AG08396 (cell line): Measurements from ENCODE around the gene CRTC1.
"Not testable (repeated sequence)": the region's sequence is repeated elsewhere in the genome, so short reads cannot be mapped to it uniquely, and the experiment has no call there.

Experiments used
- DNase-seq: peaks from one replicate; pipeline ENCODE4 v3.0.0; 2012; ENCODE audit warnings: low spot score, mixed read lengths

Gene CRTC1

DNA sequence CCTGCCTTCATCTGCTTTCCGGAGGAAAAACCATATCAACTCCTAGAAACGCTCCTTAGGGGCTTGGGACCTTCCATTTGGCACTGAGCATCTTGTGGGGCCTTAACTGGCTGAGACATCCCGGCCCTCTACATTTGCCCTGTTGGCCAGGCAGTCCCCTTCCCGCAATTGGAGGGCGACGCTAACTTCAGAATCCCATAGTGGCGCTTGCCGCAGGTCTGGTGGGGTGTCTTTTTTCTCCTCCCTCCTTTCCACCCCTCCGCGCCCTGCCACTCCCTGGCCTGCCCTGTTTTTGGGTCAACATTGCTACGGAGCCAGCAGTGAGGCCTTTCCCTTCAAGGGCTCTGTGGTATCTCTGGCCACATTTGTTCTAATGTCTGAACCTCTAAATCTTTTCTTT lies 13.6 kb upstream of the CRTC1 start:
- DNase-seq, result no peak

DNA sequence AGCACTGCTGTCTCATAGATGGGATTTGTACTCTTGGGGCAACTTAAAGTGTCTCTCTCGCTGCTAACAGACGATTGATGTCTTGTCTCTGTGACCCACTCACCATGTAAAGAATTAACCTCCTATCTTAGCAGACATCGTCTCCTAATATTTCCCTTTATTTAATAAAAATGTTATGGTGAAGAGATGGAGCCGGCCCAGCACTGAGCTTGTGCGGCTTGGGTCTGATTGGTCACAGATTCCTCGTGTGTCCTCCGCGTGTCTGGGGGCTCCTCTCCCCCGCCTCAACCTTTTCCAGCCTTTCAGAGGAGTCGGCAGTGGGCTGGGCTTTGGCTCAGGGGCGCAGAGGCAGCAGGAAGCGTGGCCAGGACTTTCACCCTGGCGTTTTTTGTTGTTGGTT lies 13.2 kb upstream of the CRTC1 start:
- DNase-seq, result no peak

DNA sequence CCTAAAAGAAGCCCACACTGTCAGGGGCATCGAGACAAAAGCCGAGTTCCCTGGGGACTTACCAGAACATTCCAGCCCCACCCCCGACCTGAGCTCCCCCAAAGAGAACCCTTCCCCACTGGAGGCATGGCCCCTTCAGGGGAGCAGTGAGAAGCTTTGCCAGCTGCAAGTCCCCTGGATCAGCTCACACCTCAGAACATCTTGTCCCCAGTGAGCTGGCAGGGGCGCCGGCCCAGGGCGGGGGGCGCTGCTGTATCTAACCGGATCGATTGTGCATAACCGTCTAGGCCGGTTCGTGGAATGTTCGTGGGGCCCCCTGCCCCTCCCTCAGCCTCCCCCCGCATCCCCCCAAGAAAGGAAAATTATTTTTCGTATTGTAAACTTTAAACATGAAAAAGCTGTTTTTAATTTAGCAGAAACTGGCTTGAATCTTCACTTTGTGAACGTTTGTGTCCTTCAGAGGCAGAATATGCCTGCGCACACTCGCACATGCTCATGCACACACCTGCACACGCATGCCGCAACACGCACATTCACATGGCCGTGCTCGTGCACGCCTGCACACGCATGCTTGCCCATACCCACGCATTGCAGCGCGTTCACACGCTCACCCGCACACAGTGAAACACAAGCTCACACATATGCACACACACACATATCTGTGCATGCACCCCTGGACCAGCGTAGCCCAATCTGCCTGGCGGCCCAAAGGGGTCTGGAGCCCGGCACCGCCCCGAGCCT lies 12.0 kb upstream of the CRTC1 start:
- DNase-seq, result no peak

DNA sequence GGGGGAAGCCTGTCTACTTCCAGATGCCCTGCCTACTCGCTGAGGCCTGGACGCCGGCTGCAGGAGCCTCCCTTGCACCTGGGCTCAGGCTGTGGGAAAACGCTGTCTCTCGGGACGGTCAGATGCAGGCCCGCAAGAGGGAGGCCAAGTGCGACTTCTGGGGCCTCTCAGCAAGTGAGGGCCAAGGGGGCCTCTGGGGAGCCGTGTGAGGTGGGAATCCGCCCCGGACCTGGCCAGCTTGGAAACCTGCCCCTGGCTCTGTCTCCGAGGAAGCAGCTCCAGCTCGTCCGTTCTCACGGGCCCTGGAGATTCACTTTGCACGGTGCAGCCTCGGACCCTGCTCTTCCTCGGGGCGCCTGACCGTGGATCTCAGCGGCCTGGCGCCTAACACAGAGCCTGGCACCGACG lies 11.4 kb upstream of the CRTC1 start:
- DNase-seq, result no peak

DNA sequence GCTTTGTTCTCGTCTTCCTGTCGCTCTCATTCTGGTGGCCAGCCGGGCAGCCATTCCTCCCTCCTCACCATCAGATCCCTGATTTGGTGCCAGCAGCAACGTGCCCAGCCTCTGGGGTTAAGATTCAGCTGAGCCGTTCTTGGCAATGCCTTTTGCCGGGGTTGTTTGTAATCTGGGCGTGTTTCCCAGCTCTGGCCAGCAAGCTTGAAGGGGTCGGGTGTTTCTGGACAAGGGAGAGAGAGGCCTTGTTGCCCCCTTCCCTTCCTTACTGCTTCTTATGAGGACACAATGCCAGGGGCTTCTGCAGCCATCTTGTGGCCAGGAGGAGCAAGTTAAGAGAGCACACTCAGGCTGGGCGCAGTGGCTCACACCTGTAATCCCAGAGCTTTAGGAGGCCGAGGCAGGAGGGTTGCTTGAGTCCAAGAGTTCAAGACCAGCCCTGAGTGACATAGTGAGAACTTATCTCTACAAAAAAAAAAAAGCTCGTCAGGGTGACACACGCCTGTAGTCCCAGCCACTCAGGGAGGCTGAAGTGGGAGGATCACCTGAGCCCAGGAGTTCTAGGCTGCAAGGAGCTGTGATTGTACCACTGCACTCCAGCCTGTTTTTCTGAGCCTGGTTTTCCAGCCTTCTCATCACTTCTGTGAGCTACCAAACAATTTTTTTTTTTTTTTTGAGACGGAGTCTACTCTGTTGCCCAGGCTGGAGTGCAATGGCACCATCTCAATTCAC lies 10.7 kb upstream of the CRTC1 start:
- no peak for DNase-seq

DNA sequence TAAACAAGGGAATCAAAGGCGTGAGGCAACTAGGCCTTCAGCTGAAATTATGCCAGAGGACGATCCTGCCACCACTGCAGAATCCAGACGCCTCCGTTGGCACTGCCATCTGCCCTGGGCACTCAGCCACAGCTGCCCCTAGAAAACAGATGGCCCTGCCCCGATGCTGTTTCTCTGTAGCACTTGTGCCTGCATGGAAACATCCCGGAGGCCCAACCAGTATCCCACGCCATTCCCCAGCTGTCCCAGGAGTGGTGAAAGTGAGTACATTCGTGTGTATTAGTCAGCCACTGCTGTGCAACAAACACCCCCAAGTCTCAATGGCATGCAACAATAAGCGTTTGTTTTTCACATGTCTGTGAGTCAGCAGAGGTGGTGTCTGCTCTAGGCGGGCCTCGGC lies 8.9 kb upstream of the CRTC1 start:
- no peak for DNase-seq

DNA sequence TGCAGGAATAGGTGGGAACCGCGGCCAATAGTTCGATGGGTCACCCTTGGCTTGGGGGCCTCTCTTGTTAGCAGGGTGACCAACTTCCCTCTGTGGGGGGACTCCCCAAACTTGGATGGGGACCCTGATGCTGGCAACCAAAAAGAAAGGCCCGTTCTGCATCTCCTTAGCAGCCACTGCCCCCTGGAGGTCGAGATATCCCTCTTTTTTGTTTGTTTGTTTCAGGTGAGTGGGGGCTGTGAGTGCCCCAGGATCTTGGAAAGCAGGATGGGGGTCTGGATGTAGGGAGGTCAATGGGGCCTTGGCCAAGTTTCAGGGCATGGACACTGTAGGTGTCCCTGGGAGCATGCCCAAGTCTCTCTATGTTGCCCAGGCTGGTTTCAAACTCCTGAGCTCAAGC lies 7.7 kb upstream of the CRTC1 start:
- DNase-seq, result no peak

DNA sequence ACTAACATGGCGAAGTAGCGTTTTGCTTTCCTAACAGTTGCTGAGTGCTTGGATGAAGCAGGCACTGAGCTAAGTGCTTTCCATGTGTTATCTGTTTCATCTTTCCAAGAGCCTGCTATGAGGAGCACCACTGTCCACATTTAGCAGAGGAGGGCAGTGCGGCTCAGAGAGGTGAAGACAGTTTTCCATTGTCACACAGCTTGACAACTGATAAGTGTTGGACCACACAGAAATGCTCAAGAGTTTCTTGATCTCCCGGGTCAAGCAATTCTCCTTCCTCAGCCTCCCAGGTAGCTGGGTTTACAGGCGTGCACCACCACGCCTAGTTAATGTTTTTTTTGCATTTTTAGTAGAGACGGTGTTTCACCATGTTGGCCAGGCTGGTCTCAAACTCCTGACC lies 6.8 kb upstream of the CRTC1 start:
- no peak for DNase-seq

DNA sequence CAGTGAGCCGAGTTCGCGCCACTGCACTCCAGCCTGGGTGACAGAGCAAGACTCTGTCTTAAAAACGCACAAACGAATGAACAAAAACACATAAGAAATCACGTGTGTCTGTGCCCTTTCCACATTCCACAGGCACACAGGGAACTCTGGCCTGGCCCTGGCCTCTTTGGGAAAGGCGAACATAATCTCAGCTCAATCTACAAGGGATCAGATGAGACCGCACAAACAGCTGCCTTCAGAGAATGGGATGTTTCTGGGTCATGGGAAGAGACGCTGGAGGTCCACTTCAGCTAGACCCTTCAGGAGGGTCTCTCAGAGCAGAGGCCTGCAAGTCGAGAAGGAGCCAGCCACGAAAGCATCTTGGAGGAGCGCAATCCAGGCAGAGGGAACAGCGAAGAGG lies 6.3 kb upstream of the CRTC1 start:
- DNase-seq, result no peak

DNA sequence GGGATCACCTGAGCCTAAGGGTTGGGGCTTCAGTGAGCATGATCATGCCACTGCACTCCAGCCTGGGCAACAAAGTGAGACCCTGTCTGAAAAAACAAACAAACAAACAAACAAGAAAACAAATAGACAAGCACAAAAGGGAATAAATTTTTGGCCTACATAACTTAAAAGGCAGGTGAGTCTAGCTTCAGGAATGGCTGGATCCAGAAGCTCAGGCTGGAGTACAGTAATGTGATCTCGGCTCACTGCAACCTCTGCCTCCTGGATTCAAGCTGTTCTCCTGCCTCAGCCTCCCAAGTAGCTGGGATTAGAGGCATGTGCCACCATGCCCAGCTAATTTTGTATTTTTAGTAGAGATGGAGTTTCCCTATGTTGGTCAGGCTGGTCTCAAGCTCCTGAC lies 3.3 kb upstream of the CRTC1 start:
- not testable (repeated sequence) for DNase-seq

DNA sequence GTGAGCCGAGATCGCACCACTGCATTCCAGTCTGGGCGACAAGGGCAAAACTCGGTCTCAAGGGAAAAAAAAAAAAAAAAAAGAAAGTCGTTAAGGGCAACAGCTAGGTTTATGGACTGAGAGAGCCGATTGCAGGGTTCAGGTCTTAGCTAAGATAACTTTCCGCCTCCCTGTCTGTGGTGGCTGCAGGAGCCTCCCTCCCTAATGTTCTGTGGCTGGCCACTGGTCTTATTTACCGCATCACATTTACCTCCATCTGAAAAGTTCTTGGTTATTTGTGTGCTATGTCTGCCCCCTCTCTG lies 722 bp upstream of the CRTC1 start:
- DNase-seq, result no peak

DNA sequence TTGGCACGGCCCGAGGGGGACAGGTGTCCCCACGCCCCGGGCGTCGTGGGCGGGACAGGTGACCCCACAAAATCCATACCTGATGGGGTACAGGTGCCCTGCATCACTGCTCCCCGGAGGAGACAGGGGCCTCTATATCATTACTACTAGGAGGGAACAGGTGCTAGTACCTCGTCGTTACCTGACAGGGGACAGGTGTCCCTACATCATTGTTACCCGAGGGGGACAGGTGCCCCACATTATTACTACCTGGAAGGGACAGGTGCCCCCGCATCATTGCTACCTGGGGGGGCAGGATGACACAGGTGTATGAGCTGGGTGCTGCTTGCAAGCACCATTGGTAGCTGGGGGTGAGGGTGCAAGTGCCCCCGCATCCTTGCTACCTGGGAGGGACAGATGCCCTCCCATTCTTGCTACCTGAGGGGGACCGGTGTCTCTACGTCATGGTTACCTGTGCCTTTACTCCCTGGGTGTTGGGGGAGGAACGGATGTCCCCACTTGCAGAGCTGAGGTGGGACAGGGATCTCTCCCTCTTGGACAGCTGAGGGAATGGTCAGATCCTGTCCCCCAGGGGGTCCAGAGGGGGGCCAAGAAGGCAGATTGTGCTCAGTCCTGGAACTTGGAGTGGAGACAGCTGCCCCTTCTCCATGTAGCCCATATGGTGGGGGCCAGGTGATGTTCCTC lies 620 bp downstream of the CRTC1 start:
- no peak for DNase-seq

DNA sequence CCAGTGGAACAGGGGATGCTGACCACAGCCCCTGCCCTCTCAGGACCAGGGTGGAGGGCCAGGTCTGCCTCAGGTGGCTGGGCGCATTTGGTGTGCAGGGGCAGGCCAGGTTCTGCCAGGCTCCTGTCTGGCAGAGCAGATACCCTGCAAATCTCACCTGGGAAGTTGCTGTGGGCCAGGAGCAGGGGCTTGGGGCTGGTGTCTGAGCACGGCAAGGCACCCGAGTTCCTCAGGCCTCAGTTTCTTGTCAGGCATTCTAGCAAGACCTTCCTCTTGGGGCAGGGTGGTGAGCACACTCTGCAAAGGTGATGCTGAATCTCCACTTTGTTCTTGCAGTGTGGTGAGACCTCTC lies 1.1 kb downstream of the CRTC1 start:
- no peak for DNase-seq

DNA sequence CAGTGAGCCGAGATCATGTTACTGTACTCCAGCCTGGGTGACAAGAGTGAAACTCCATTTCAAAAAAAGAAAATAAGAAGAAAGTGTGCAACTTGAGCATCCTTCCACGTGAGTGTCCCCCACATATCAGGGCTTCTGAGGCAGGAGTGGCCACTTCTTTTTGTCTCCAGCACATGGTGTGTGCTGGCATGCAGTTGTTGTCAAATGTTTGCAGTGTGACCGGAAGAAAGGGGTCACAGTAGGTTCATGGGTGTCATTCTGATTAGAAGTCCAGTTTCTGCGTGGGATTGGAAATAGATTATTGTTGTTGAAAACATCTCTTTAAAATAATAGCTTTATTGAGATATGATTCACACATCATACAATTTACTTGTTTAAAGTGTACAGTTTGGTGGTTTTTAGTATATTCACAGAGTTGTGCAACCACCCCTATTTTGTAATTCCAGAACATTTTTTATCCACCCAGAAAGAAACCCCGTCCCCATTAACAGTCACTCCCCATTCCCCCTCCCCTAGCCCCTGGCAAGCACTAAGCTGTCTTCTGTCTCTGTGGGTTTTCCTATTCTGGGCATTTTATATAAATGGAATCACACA lies 2.2 kb downstream of the CRTC1 start:
- no peak for DNase-seq

DNA sequence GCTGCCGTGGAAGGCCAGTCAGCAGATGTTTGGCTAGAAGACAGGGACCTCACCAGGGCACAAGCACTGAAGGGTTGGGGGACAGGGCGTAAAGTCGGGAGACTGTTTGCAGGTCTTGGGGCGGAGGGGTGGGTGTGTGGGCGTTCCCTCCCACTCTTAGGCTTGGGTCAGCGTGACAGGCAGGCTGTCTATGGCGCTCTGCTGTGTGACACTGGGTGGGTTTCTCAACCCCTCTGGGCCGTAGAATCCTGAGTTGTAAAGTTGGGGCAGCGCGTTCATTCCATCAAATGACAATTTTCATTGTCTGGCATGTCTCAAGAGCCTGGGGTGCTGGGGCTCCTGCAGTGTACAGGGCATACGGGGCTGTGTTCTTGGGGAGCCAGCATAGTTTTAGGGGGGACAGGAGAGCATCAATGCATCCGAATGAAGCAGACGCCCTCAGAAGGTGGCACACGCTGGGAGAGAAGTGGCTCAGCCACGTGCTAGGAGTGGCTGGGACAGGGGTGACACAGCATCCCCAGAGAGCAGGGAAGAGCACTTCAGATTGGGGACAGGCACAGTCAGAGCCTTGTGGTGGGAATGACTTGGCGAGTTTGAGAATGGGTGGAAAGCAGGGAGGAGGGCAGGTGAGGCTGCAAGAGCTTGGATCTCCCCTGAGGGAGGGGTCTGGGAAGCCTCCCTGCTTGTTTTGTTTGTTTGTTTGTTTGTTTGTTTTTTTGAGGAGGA lies 4.4 kb downstream of the CRTC1 start:
- DNase-seq, result no peak

DNA sequence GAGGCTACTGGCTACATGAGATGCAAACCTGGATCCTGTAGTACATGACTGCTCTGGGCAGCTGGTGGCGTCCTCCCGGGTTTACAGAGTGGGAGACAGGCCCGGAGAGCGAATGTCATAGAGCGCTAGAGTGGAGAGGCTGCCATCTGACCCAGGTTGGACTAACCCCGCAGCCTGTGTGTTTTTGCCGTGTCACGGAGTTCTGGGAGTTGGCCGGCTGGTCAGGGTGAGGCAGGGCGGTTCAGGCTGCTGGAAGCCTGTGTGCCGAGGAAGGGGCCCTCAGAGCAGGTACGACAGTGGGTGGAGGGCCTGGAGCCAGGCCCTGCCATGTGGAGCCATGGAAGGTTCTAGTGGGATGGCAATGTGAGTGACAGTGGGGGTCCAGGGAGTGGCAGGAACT lies 12.5 kb downstream of the CRTC1 start:
- DNase-seq, result no peak

DNA sequence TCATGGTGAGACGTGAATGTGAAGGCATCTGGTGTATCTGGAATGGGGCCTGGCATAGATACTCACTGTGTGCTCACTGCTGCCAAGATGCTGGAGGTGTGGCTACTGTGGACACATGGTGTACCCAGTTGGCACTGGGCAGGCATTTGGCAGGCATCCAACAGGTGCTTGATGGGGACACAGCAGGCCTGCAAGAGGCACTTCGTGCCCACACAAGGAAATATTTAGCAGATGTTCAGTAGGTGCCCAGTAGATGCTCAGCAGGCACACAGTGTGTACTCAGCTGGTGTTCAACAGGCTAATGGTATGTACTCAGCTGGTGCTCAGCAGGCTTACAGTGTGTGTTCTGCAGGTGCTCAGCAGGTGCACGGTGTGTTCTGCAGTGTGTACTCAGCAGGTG lies 14.2 kb downstream of the CRTC1 start:
- no peak for DNase-seq

DNA sequence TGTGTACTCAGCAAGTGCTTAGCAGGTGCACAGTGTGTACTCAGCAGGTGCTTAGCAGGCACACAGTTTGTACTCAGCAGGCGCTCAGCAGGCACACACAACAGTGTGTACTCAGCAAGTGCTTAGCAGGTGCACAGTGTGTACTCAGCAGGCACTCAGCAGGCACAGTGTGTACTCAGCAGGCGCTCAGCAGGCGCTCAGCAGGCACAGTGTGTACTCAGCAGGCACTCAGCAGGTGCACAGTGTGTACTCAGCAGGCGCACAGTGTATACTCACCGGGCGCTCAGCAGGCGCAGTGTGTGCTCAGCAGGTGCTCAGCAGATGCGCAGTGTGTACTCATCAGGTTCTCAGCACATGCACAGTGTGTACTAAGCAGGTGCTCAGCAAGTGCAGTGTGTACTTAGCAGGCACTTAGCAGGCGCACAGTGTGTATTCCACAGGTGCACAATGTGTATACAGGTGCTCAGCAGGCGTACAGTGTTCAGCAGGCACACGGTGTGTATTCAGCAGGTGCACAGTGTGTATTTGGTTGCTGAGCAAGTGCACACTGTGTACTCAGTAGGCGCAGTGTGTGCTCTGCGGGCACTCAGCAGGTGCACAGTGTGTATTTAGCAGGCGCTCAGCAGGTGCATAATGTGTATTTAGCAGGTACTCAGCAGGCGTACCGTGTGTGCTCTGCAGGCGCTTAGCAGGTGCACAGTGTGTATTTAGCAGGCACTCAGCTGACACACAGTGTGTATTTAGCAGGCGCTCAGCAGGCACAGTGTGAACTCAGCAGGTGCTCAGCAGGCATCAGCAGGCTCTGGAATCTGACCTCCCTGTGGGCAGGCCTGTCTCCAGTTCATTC lies 15.1 kb downstream of the CRTC1 start:
- DNase-seq, result no peak

DNA sequence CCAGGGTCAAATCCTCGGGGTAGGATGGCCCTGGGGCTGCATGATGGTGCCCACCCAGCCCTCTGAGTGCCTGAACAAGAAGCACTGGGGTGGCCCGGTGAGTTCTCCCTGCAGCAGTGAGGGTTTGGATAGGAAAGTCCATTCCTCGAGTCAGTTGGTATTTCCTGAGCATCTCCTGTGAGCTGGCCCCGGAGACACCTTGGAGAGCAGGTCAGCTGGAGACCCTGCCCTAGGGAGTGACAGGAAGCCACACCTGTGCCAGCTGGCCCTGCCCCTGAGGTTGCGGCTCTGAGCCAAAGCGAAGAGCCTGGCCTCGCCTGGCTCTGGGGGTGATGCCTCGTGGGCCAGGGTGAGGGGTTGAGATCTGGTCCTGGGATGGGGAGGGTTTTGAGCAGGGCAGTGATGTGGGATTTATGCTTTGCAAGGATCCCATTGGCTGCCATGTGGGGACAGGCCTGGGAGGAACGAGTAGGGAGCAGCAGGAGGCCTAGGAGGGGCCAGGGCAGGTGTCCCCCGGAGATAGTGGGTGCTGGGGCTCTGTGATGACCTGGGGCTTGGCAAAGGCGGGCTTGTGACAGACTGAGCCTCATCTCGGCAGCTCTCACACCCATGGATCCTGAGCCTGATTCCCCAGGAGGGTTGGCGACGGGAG lies 16.0 kb downstream of the CRTC1 start:
- DNase-seq, result no peak

DNA sequence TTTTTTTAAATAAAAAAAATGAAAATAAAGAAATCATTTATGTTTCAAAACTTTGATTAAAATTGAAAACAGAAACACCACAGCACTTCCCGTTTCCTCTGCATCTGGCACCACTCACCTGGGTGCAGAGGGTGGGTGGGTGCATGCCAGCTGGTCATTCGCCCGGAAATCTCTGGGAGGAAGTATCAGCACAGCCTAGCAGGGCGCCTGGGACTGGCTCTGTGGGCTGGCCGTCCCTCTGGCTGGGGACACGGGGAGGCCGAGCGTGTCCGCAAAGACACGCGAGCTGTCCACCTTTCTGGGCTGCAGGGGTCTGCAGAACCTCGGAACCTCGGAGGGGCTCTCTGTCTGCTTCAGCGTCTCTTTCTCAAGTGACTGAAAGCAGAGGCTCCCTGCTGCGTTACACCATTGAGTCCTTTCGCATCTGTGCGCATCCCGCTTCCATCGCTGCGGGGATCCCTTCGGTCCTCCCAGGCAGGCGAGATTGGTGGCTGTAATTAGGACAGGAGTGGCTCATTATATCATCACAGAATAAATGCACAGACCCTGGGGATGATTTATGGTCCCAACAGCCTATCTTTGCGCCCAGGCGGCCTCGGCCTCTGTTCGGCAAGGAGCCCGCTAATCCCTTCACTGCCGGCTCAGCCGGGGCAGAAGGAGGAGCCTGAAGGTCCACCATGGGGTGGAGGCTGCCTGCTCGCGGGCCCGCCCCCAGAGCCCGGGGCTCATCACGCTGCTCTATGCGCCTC lies 17.2 kb downstream of the CRTC1 start:
- peak; percentile 90 for DNase-seq
